K562 (cell line): Measurements from ENCODE around the gene EFCAB7. TPM values are rescaled to one million over a fixed set of nuclear protein-coding genes. Genes with fewer than 3 reads are reported as not detected.

Source experiments
- CBX2 ChIP-seq: fragments of 200-600 bp; sonication (generic); IDR thresholded peaks from one replicate; pipeline ENCODE4 v1.6.1; 2012; ENCODE audit warnings: mild to moderate bottlenecking, low read length, inconsistent platforms; ENCODE audit not compliant: insufficient read depth, poor library complexity, severe bottlenecking
- DMBX1 ChIP-seq: fragments of 250-450 bp; sonication (Bioruptor Pico); IDR thresholded peaks from 2 replicates; pipeline ENCODE4 v1.8.0; 2022; ENCODE audit warnings: inconsistent platforms, mild to moderate bottlenecking, moderate library complexity, borderline replicate concordance
- FOXK1 ChIP-seq: sonication (generic); formaldehyde crosslinking; IDR thresholded peaks from 2 replicates; pipeline ENCODE4 v1.8.0; 2022; ENCODE audit warnings: missing genetic modification reagents, mild to moderate bottlenecking, borderline replicate concordance
- HDAC2 ChIP-seq: fragments of 450-650 bp; IDR thresholded peaks from 2 replicates; pipeline ENCODE4 v1.6.1; 2016; ENCODE audit warnings: mild to moderate bottlenecking
- HLTF ChIP-seq: fragments of 450-650 bp; IDR thresholded peaks from 2 replicates; pipeline ENCODE4 v1.6.1; 2016
- KAT2B ChIP-seq: IDR thresholded peaks from one replicate; pipeline ENCODE4 v1.6.1; 2012; ENCODE audit warnings: low read depth, mild to moderate bottlenecking, control low read depth, inconsistent platforms, low read length, moderate library complexity
- MYBL2 ChIP-seq, 2 experiments: fragments of 450-650 bp in 1 of 2; sonication (generic) in 1 of 2; formaldehyde crosslinking in 1 of 2; IDR thresholded peaks; 2 replicates each; pipeline versions ENCODE4 v1.6.1 to v1.8.1; 2017 to 2022; ENCODE audit warnings: borderline replicate concordance in 1 of 2, inconsistent platforms in 1 of 2, low read depth in 1 of 2, mild to moderate bottlenecking in 1 of 2, missing genetic modification reagents in 1 of 2, moderate library complexity in 1 of 2
- NELFE ChIP-seq: IDR thresholded peaks from 2 replicates; pipeline ENCODE4 v1.6.1; 2011; ENCODE audit warnings: mild to moderate bottlenecking; ENCODE audit not compliant: insufficient read depth, insufficient read length
- RBM34 ChIP-seq: fragments of 200-400 bp; formaldehyde crosslinking; IDR thresholded peaks from 2 replicates; pipeline ENCODE4 v1.6.1; 2018; ENCODE audit warnings: low read length, borderline replicate concordance; ENCODE audit not compliant: insufficient read depth
- SMARCA4 ChIP-seq: fragments of 450-650 bp; IDR thresholded peaks from 2 replicates; pipeline ENCODE4 v1.6.1; 2016
- SP2 ChIP-seq: IDR thresholded peaks from 2 replicates; pipeline ENCODE4 v1.6.1; 2011; ENCODE audit warnings: mild to moderate bottlenecking, low read depth, low read length, moderate library complexity; ENCODE audit not compliant: poor library complexity, severe bottlenecking; ENCODE audit errors: extremely low read depth
- TFAM ChIP-seq: fragments of 250-450 bp; sonication (Bioruptor Pico); conservative IDR thresholded peaks from 2 replicates; pipeline ENCODE4 v1.5.0; 2021; ENCODE audit warnings: mild to moderate bottlenecking, moderate library complexity
- ZBTB8A ChIP-seq: fragments of 450-650 bp; IDR thresholded peaks from 2 replicates; pipeline ENCODE4 v1.6.1; 2018; ENCODE audit warnings: mild to moderate bottlenecking, moderate library complexity; ENCODE audit not compliant: partially characterized antibody
- ZC3H4 ChIP-seq: sonication (generic); formaldehyde crosslinking; IDR thresholded peaks from 2 replicates; pipeline ENCODE4 v1.9.0; 2021; ENCODE audit warnings: missing genetic modification reagents, borderline replicate concordance
- ZNF174 ChIP-seq: fragments of 250-450 bp; sonication (Bioruptor Pico); IDR thresholded peaks from 2 replicates; pipeline ENCODE4 v1.4.0; 2020; ENCODE audit warnings: mild to moderate bottlenecking
- ZNF263 ChIP-seq: sonication (generic); formaldehyde crosslinking; IDR thresholded peaks from 2 replicates; pipeline ENCODE4 v1.8.0; 2022; ENCODE audit warnings: mild to moderate bottlenecking, missing genetic modification reagents, borderline replicate concordance
- ZNF347 ChIP-seq: fragments of 450-650 bp; formaldehyde crosslinking; IDR thresholded peaks from 2 replicates; pipeline ENCODE4 v1.4.0; 2020; ENCODE audit warnings: low read depth, mild to moderate bottlenecking, moderate library complexity
- ZNF699 ChIP-seq: fragments of 250-450 bp; sonication (Bioruptor Pico); IDR thresholded peaks from 2 replicates; pipeline ENCODE4 v1.8.0; 2021; ENCODE audit warnings: mild to moderate bottlenecking, moderate library complexity; ENCODE audit not compliant: insufficient replicate concordance
- ZNF717 ChIP-seq: fragments of 250-450 bp; sonication (Bioruptor Pico); IDR thresholded peaks from 2 replicates; pipeline ENCODE4 v1.5.0; 2021
- polyA plus RNA-seq, 8 experiments: library from polyadenylated mRNA; depleted of rRNA in 4 of 8; stranded (reverse) in 5 of 8; unstranded in 3 of 8; fragments of >200 nt; fragmentation: Nextera tagmentation in 2 of 8; fragmentation: Illumina TruSeq in 1 of 8; extraction: Ambion mirVana in 2 of 8; extraction: Trizol in 1 of 8; gene quantifications; 2 replicates each; pipeline versions ENCODE4 v1.2.1 to v1.2.3, GENCODE V29; 2011 to 2014; ENCODE audit warnings: inconsistent platforms in 1 of 8, missing spikeins in 1 of 8
- total RNA-seq, 7 experiments: library from RNA; depleted of rRNA in 6 of 7; stranded (reverse); fragments of >200 nt in 6 of 7; fragmentation: Illumina TruSeq in 2 of 7; extraction: Trizol in 2 of 7; gene quantifications; 2 replicates each; pipeline versions ENCODE4 v1.2.1 to v1.2.3, GENCODE V29; 2011 to 2021; ENCODE audit warnings: low replicate concordance in 1 of 7
- TF ChIP-seq, protein P1 (sequence below): fragments of 450-650 bp; IDR thresholded peaks from 2 replicates; pipeline ENCODE4 v1.6.1; 2016; ENCODE audit warnings: borderline replicate concordance
- TF ChIP-seq, protein P2 (sequence below), 2 experiments: IDR thresholded peaks; 2 replicates each; pipeline ENCODE4 v1.6.1; 2012; ENCODE audit warnings: improper control_type of control experiment in 2 of 2, low read depth in 2 of 2, low read length in 2 of 2, borderline replicate concordance in 1 of 2
- TF ChIP-seq, protein P3 (sequence below): sonication (generic); IDR thresholded peaks from 2 replicates; pipeline ENCODE4 v1.6.1; 2016

Gene EFCAB7
- total and polyA plus RNA-seq, 9 of the 15 experiments (the other 6 are each of a cell fraction or from before 2014, with no cell fraction given): 3.2 to 7.6 (median 5.7) TPM

DNA sequence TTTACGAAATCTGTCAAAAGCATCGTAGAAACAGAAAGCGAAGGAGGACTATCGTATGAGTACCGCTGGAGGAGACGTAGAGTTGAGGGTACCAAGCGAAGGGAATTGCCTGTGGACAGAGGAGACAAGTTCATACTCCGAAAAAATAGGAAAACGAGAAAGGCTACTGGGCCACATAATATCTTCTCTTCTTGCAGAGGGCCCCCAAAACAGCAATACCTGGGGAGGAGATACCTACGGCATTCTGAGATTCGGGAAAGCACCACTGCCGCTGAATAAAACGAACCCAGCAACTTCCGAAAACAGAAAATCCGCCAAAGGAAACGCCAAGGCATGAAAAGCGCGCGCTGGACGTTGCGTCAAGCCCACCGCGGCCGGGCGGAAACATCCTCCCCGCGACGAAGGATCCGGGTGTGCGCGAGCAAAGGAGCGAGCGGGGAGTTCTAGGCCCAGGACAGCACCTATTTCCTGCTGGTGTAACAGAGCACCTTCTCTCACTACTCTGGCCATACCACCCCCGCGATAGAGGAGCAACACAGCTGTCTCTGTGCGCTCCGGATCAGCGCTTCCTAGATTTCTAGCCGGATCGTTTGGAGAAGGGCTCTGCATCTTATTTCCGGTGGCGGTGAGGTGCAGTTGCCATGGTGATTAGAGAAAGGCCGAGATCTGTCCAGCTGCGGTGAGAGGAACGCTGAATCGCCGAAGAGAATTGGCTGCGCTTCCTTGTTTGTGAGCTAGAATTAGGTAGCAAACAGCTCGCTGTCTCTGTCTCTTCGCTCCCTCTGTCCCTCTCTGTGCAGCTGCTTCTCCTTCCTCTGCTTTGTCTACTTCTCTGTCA, at the start of gene EFCAB7, which contains the start of gene ITGB3BP (continued):
- no peak for TF ChIP-seq TFAM (CRISPR knock-in tag)
- TF ChIP-seq FOXK1 (CRISPR knock-in tag): 0 out of 2 replicates have a peak, but pooled peaks have one; percentile 56
- TF ChIP-seq HLTF: peak; percentile 97
- no peak; the same call in 1 of the 2 replicates for TF ChIP-seq ZNF263
- TF ChIP-seq ZBTB8A: no peak
- no peak for TF ChIP-seq ZNF717 (CRISPR knock-in tag)
- no peak for TF ChIP-seq ZNF347 (CRISPR knock-in tag)
- TF ChIP-seq DMBX1: peak; percentile 76
- no peak for TF ChIP-seq ZNF174 (CRISPR knock-in tag)
- no peak for TF ChIP-seq RBM34
- no peak for TF ChIP-seq CBX2
- TF ChIP-seq HDAC2: peak; percentile 99
- TF ChIP-seq, protein P1, sequence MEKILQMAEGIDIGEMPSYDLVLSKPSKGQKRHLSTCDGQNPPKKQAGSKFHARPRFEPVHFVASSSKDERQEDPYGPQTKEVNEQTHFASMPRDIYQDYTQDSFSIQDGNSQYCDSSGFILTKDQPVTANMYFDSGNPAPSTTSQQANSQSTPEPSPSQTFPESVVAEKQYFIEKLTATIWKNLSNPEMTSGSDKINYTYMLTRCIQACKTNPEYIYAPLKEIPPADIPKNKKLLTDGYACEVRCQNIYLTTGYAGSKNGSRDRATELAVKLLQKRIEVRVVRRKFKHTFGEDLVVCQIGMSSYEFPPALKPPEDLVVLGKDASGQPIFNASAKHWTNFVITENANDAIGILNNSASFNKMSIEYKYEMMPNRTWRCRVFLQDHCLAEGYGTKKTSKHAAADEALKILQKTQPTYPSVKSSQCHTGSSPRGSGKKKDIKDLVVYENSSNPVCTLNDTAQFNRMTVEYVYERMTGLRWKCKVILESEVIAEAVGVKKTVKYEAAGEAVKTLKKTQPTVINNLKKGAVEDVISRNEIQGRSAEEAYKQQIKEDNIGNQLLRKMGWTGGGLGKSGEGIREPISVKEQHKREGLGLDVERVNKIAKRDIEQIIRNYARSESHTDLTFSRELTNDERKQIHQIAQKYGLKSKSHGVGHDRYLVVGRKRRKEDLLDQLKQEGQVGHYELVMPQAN: peak; percentile 88; the same call in 1 of the 2 replicates
- TF ChIP-seq ZC3H4 (CRISPR knock-in tag): no peak
- 0 out of 2 replicates have a peak, but pooled peaks have one; percentile 39 for TF ChIP-seq SMARCA4
- no peak for TF ChIP-seq ZNF699 (CRISPR knock-in tag)
- no peak for TF ChIP-seq KAT2B
- TF ChIP-seq, protein P2, sequence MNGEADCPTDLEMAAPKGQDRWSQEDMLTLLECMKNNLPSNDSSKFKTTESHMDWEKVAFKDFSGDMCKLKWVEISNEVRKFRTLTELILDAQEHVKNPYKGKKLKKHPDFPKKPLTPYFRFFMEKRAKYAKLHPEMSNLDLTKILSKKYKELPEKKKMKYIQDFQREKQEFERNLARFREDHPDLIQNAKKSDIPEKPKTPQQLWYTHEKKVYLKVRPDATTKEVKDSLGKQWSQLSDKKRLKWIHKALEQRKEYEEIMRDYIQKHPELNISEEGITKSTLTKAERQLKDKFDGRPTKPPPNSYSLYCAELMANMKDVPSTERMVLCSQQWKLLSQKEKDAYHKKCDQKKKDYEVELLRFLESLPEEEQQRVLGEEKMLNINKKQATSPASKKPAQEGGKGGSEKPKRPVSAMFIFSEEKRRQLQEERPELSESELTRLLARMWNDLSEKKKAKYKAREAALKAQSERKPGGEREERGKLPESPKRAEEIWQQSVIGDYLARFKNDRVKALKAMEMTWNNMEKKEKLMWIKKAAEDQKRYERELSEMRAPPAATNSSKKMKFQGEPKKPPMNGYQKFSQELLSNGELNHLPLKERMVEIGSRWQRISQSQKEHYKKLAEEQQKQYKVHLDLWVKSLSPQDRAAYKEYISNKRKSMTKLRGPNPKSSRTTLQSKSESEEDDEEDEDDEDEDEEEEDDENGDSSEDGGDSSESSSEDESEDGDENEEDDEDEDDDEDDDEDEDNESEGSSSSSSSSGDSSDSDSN (IDR thresholded peaks at IDR 0.05; ENCODE audit: borderline replicate concordance in 1 of 2, low read depth in 2 of 2, low read length in 2 of 2): peak in 1 of 2 experiments; percentile 72; a peak in 1 of 4 replicates
- no peak for TF ChIP-seq SP2
- TF ChIP-seq MYBL2 (IDR thresholded peaks at IDR 0.05; ENCODE audit: low read depth): peak; percentile 88
- TF ChIP-seq MYBL2 (CRISPR knock-in tag; IDR thresholded peaks at IDR 0.05; ENCODE audit: borderline replicate concordance): no peak
- TF ChIP-seq, protein P3, sequence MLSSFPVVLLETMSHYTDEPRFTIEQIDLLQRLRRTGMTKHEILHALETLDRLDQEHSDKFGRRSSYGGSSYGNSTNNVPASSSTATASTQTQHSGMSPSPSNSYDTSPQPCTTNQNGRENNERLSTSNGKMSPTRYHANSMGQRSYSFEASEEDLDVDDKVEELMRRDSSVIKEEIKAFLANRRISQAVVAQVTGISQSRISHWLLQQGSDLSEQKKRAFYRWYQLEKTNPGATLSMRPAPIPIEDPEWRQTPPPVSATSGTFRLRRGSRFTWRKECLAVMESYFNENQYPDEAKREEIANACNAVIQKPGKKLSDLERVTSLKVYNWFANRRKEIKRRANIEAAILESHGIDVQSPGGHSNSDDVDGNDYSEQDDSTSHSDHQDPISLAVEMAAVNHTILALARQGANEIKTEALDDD: no peak
- TF ChIP-seq NELFE: no peak
